Activated CD4-positive, alpha-beta memory T cell treated with anti-CD3 and anti-CD28 coated beads, Interleukin-2, amount 10 ng/mL, durations not matched to agents 7 days and 5 days (primary cell): ENCODE measurements around the gene RAP1GAP. TPM values are rescaled to one million over a fixed set of nuclear protein-coding genes. Genes with fewer than 3 reads are reported as not detected.

Source experiments
- CTCF ChIA-PET: fragments of 350-600 bp; sonication (Branson Sonifier 250); formaldehyde crosslinking; loops from one replicate; lab custom pipeline; 2021; ENCODE audit warnings: antibody characterized with exemption, inconsistent platforms; lab: Charles Lee
- POLR2A ChIA-PET: fragments of 350-600 bp; sonication (Branson Sonifier 250); formaldehyde crosslinking; loops from one replicate; lab custom pipeline; 2021; ENCODE audit warnings: antibody characterized with exemption; lab: Charles Lee
- DNase-seq: peaks from one replicate; pipeline ENCODE4 v3.0.0-alpha.2; 2020
- H3K27ac Mint-ChIP-seq: one replicate; pipeline ENCODE4 v1.8.0; 2021; ENCODE audit warnings: mild to moderate bottlenecking, mixed read lengths
- H3K27me3 Mint-ChIP-seq: one replicate; pipeline ENCODE4 v1.8.0; 2021; ENCODE audit warnings: mixed read lengths
- H3K36me3 Mint-ChIP-seq: one replicate; pipeline ENCODE4 v1.8.0; 2021; ENCODE audit warnings: low read depth, mixed read lengths
- H3K4me1 Mint-ChIP-seq: one replicate; pipeline ENCODE4 v1.8.0; 2021; ENCODE audit warnings: mixed read lengths
- H3K4me3 Mint-ChIP-seq: one replicate; pipeline ENCODE4 v1.8.0; 2021; ENCODE audit warnings: mild to moderate bottlenecking, mixed read lengths
- H3K9me3 Mint-ChIP-seq: one replicate; pipeline ENCODE4 v1.8.0; 2021; ENCODE audit warnings: mixed read lengths
- total RNA-seq, 2 experiments: library from RNA; stranded (reverse); gene quantifications; one replicate each; pipeline ENCODE4 v1.2.3, GENCODE V29; 2021

The RAP1GAP gene
- total RNA-seq, 2 experiments from 2014 or later = 0.15 TPM; not detected in 1

GRCh38 chr1:21643624-21644023 lies 25.5 kb downstream of the RAP1GAP start:
- POLR2A ChIA-PET = no interaction called here
- Mint-ChIP-seq H3K27ac (no peak overlapping the region), H3K4me3 (no peak overlapping the region), H3K27me3 (peaks cover 4% of the 10 kb centered on the region), H3K36me3 (no peaks in the 10 kb centered on the region), H3K4me1 (no peaks in the 10 kb centered on the region), H3K9me3 (no peaks in the 10 kb centered on the region)
- no peak for DNase-seq
- CTCF ChIA-PET = no interaction called here

GRCh38 chr1:21641967-21642739 lies 27.0 kb downstream of the RAP1GAP start:
- H3K36me3 Mint-ChIP-seq = no peaks in the 10 kb centered on the region
- H3K4me3 Mint-ChIP-seq = no peak overlapping the region
- no peak overlapping the region for H3K27ac Mint-ChIP-seq
- H3K27me3 Mint-ChIP-seq = peaks cover 2% of the 10 kb centered on the region
- no peaks in the 10 kb centered on the region for H3K9me3 Mint-ChIP-seq
- DNase-seq = no peak
- ChIA-PET POLR2A (no interaction called here), CTCF (no interaction called here)
- H3K4me1 Mint-ChIP-seq = no peaks in the 10 kb centered on the region

- no peaks in the 10 kb centered on the region for H3K9me3 Mint-ChIP-seq
- no peak overlapping the region for H3K27ac Mint-ChIP-seq
- H3K4me1 Mint-ChIP-seq = no peaks in the 10 kb centered on the region
- no peak overlapping the region for H3K4me3 Mint-ChIP-seq
- ChIA-PET POLR2A (no interaction called here), CTCF (no interaction called here)
- H3K27me3 Mint-ChIP-seq = peaks cover 2% of the 10 kb centered on the region
- DNase-seq = no peak
- H3K36me3 Mint-ChIP-seq = no peaks in the 10 kb centered on the region
Measured at GRCh38 chr1:21641537-21641936, 27.6 kb downstream of the RAP1GAP start.

- Mint-ChIP-seq H3K9me3 (no peaks in the 10 kb centered on the region), H3K4me1 (no peaks in the 10 kb centered on the region)
Measured at GRCh38 chr1:21641076-21641475, 28.1 kb downstream of the RAP1GAP start.

GRCh38 chr1:21640653-21641052 lies 28.5 kb downstream of the RAP1GAP start:
- Mint-ChIP-seq H3K27ac (no peak overlapping the region), H3K9me3 (no peaks in the 10 kb centered on the region), H3K27me3 (peaks cover 2% of the 10 kb centered on the region), H3K36me3 (no peaks in the 10 kb centered on the region), H3K4me3 (no peak overlapping the region), H3K4me1 (no peaks in the 10 kb centered on the region)
- CTCF ChIA-PET = no interaction called here
- POLR2A ChIA-PET = no interaction called here
- DNase-seq = no peak

More at GRCh38 chr1:21641076-21641475, 28.1 kb downstream of the RAP1GAP start:
- H3K36me3 Mint-ChIP-seq = no peaks in the 10 kb centered on the region
- no peak for DNase-seq
- POLR2A ChIA-PET = no interaction called here
- no peak overlapping the region for H3K4me3 Mint-ChIP-seq
- H3K27ac Mint-ChIP-seq = no peak overlapping the region
- H3K27me3 Mint-ChIP-seq = peaks cover 2% of the 10 kb centered on the region
- CTCF ChIA-PET = no interaction called here

- no peak for DNase-seq
- no peak overlapping the region for H3K4me3 Mint-ChIP-seq
- POLR2A ChIA-PET = no interaction called here
- H3K27ac Mint-ChIP-seq = no peak overlapping the region
- H3K27me3 Mint-ChIP-seq = peaks cover 2% of the 10 kb centered on the region
- H3K36me3 Mint-ChIP-seq = no peaks in the 10 kb centered on the region
- CTCF ChIA-PET = no interaction called here
- no peaks in the 10 kb centered on the region for H3K4me1 Mint-ChIP-seq
- H3K9me3 Mint-ChIP-seq = no peaks in the 10 kb centered on the region
Measured at GRCh38 chr1:21639594-21640041, 29.5 kb downstream of the RAP1GAP start.

- POLR2A ChIA-PET = no interaction called here
- no peak overlapping the region for H3K4me3 Mint-ChIP-seq
- H3K27ac Mint-ChIP-seq = no peak overlapping the region
- H3K36me3 Mint-ChIP-seq = no peaks in the 10 kb centered on the region
- H3K27me3 Mint-ChIP-seq = peaks cover 2% of the 10 kb centered on the region
- CTCF ChIA-PET = interaction anchor here (0.8 kb wide), 1 partner anchor 368 kb away, joined by 3 read pairs; no protein-coding TSS in a partner anchor
- H3K4me1 Mint-ChIP-seq = no peaks in the 10 kb centered on the region
- H3K9me3 Mint-ChIP-seq = no peaks in the 10 kb centered on the region
- DNase-seq = no peak
Measured at GRCh38 chr1:21638531-21639341, 30.4 kb downstream of the RAP1GAP start.

GRCh38 chr1:21637514-21637913 lies 31.6 kb downstream of the RAP1GAP start:
- ChIA-PET CTCF (no interaction called here), POLR2A (no interaction called here)

GRCh38 chr1:21636029-21636428 lies 33.1 kb downstream of the RAP1GAP start:
- Mint-ChIP-seq H3K27me3 (peaks cover 2% of the 10 kb centered on the region), H3K4me1 (peaks cover 4% of the 10 kb centered on the region), H3K36me3 (no peaks in the 10 kb centered on the region), H3K27ac (no peak overlapping the region), H3K9me3 (no peaks in the 10 kb centered on the region), H3K4me3 (no peak overlapping the region)
- CTCF ChIA-PET = no interaction called here
- DNase-seq = no peak
- POLR2A ChIA-PET = no interaction called here

More at GRCh38 chr1:21637514-21637913, 31.6 kb downstream of the RAP1GAP start:
- H3K9me3 Mint-ChIP-seq = no peaks in the 10 kb centered on the region
- no peak overlapping the region for H3K27ac Mint-ChIP-seq
- no peak for DNase-seq
- H3K4me1 Mint-ChIP-seq = no peaks in the 10 kb centered on the region
- H3K27me3 Mint-ChIP-seq = peaks cover 2% of the 10 kb centered on the region
- H3K4me3 Mint-ChIP-seq = no peak overlapping the region
- no peaks in the 10 kb centered on the region for H3K36me3 Mint-ChIP-seq

GRCh38 chr1:21634806-21635535 lies 34.2 kb downstream of the RAP1GAP start:
- H3K4me3 Mint-ChIP-seq = no peak overlapping the region
- no peaks in the 10 kb centered on the region for H3K9me3 Mint-ChIP-seq
- CTCF ChIA-PET = no interaction called here
- no peaks in the 10 kb centered on the region for H3K36me3 Mint-ChIP-seq
- DNase-seq = no peak
- H3K27ac Mint-ChIP-seq = no peak overlapping the region
- POLR2A ChIA-PET = no interaction called here
- peaks cover 3% of the 10 kb centered on the region for H3K27me3 Mint-ChIP-seq
- peaks cover 4% of the 10 kb centered on the region for H3K4me1 Mint-ChIP-seq

GRCh38 chr1:21633992-21634805 lies 35.0 kb downstream of the RAP1GAP start:
- ChIA-PET CTCF (no interaction called here), POLR2A (no interaction called here)
- Mint-ChIP-seq H3K4me3 (no peak overlapping the region), H3K27ac (no peak overlapping the region), H3K9me3 (no peaks in the 10 kb centered on the region), H3K36me3 (no peaks in the 10 kb centered on the region), H3K27me3 (peaks cover 7% of the 10 kb centered on the region), H3K4me1 (peaks cover 4% of the 10 kb centered on the region)
- DNase-seq = no peak

- Mint-ChIP-seq H3K27ac (no peak overlapping the region), H3K4me1 (peaks cover 4% of the 10 kb centered on the region), H3K4me3 (no peak overlapping the region), H3K27me3 (peaks cover 7% of the 10 kb centered on the region), H3K9me3 (no peaks in the 10 kb centered on the region), H3K36me3 (no peaks in the 10 kb centered on the region)
- ChIA-PET POLR2A (no interaction called here), CTCF (no interaction called here)
- no peak for DNase-seq
Measured at GRCh38 chr1:21633141-21633755, 35.9 kb downstream of the RAP1GAP start.
